Measurements from ENCODE around the gene CDCA5.
"Not testable (repeated sequence)": the region's sequence is repeated elsewhere in the genome, so short reads cannot be mapped to it uniquely, and the experiment has no call there.

CDCA5 gene

GRCh38 chr11:65126624-65127274, 42.9 kb upstream of the CDCA5 start:
- no peaks in the 10 kb centered on the region for H3K27me3 ChIP-seq (ENCODE audit: insufficient read depth, low read length)
- H3K4me1 ChIP-seq (ENCODE audit: insufficient read depth, low read length) = no peaks in the 10 kb centered on the region
- no peak overlapping the region for H3K9ac ChIP-seq (ENCODE audit: low read depth, low read length)
- H3K36me3 ChIP-seq (ENCODE audit: insufficient read depth, low read depth, low read length) = peaks cover 79% of the 10 kb centered on the region
- no peak overlapping the region for H3K27ac ChIP-seq (ENCODE audit: low read length)
- H3K4me3 ChIP-seq (ENCODE audit: low read length) = no peak overlapping the region
- no peaks in the 10 kb centered on the region for H3K9me3 ChIP-seq (ENCODE audit: insufficient read depth, low read depth, low read length)

- no peak overlapping the region for H3K4me3 ChIP-seq (ENCODE audit: low read length)
- H3K27me3 ChIP-seq (ENCODE audit: insufficient read depth, low read length) = no peaks in the 10 kb centered on the region
- H3K27ac ChIP-seq (ENCODE audit: low read length) = no peak overlapping the region
- peaks cover 77% of the 10 kb centered on the region for H3K36me3 ChIP-seq (ENCODE audit: insufficient read depth, low read depth, low read length)
- no peak overlapping the region for H3K9ac ChIP-seq (ENCODE audit: low read depth, low read length)
- H3K4me1 ChIP-seq (ENCODE audit: insufficient read depth, low read length) = 0 out of 2 replicates have a peak, but pooled peaks cover 3% of the 10 kb centered on the region
- H3K9me3 ChIP-seq (ENCODE audit: insufficient read depth, low read depth, low read length) = no peaks in the 10 kb centered on the region
Observed at GRCh38 chr11:65125197-65126056, 41.6 kb upstream of the CDCA5 start.

- Histone ChIP-seq H3K27ac (ENCODE audit: low read length) (no peak overlapping the region), H3K36me3 (ENCODE audit: insufficient read depth, low read depth, low read length) (peaks cover 77% of the 10 kb centered on the region), H3K9me3 (ENCODE audit: insufficient read depth, low read depth, low read length) (no peaks in the 10 kb centered on the region), H3K4me1 (ENCODE audit: insufficient read depth, low read length) (0 out of 2 replicates have a peak, but pooled peaks cover 3% of the 10 kb centered on the region), H3K27me3 (ENCODE audit: insufficient read depth, low read length) (no peaks in the 10 kb centered on the region), H3K9ac (ENCODE audit: low read depth, low read length) (no peak overlapping the region), H3K4me3 (ENCODE audit: low read length) (no peak overlapping the region)
Observed at GRCh38 chr11:65124480-65125196, 40.8 kb upstream of the CDCA5 start.

- Histone ChIP-seq H3K27ac (ENCODE audit: low read length) (peak within 1 kb of the TSS; percentile 90), H3K27me3 (ENCODE audit: insufficient read depth, low read length) (no peaks in the 10 kb centered on the region), H3K36me3 (ENCODE audit: insufficient read depth, low read depth, low read length) (peaks cover 66% of the 10 kb centered on the region), H3K4me3 (ENCODE audit: low read length) (peak within 1 kb of the TSS; percentile 88), H3K4me1 (ENCODE audit: insufficient read depth, low read length) (0 out of 2 replicates have a peak, but pooled peaks cover 3% of the 10 kb centered on the region), H3K9me3 (ENCODE audit: insufficient read depth, low read depth, low read length) (no peaks in the 10 kb centered on the region), H3K9ac (ENCODE audit: low read depth, low read length) (peak within 1 kb of the TSS; percentile 90)
Observed at GRCh38 chr11:65121865-65122696, 38.2 kb upstream of the CDCA5 start, which contains the start of the genes FAU and MRPL49. Gene FAU (minus strand): TSS chr11:65122134. CDS start chr11:65121813, 321 bp downstream. Gene MRPL49 (plus strand): TSS chr11:65122321. CDS start chr11:65122347, 26 bp downstream.

GRCh38 chr11:65121447-65121864, 37.6 kb upstream of the CDCA5 start:
- peak overlapping the region; percentile 88 for H3K4me3 ChIP-seq (ENCODE audit: low read length)
- peaks cover 60% of the 10 kb centered on the region for H3K36me3 ChIP-seq (ENCODE audit: insufficient read depth, low read depth, low read length)
- H3K9me3 ChIP-seq (ENCODE audit: insufficient read depth, low read depth, low read length) = no peaks in the 10 kb centered on the region
- peak overlapping the region; percentile 90 for H3K9ac ChIP-seq (ENCODE audit: low read depth, low read length)
- H3K4me1 ChIP-seq (ENCODE audit: insufficient read depth, low read length) = 0 out of 2 replicates have a peak, but pooled peaks cover 3% of the 10 kb centered on the region
- peak overlapping the region; percentile 59 for H3K27ac ChIP-seq (ENCODE audit: low read length)
- H3K27me3 ChIP-seq (ENCODE audit: insufficient read depth, low read length) = no peaks in the 10 kb centered on the region

DNA sequence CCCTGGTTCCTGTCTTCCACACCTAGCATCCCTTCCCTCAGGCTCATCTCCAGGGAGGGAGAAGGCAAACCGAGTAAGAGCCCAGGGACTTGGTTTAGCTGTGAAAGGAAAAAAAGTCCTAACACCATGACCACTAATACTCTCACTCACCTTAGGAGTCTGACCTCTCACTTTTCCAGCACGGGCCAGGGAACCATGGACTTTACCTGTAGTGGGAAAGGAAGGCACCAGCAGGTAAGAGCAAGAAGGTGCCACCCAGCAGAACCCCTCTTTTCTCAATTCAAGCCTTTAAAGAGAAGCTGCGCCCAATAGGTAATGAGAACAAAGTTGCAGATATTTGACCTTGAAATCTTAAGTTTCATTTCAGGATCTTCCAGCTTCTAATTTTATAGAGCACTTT, 37.0 kb upstream of the CDCA5 start:
- no peaks in the 10 kb centered on the region for H3K9me3 ChIP-seq (ENCODE audit: insufficient read depth, low read depth, low read length)
- H3K27ac ChIP-seq (ENCODE audit: low read length) = no peak overlapping the region
- H3K36me3 ChIP-seq (ENCODE audit: insufficient read depth, low read depth, low read length) = peaks cover 58% of the 10 kb centered on the region
- H3K27me3 ChIP-seq (ENCODE audit: insufficient read depth, low read length) = no peaks in the 10 kb centered on the region
- H3K9ac ChIP-seq (ENCODE audit: low read depth, low read length) = peak overlapping the region; percentile 90; the same call in 1 of the 2 replicates
- H3K4me1 ChIP-seq (ENCODE audit: insufficient read depth, low read length) = 0 out of 2 replicates have a peak, but pooled peaks cover 3% of the 10 kb centered on the region
- peak overlapping the region; percentile 88 for H3K4me3 ChIP-seq (ENCODE audit: low read length)

DNA sequence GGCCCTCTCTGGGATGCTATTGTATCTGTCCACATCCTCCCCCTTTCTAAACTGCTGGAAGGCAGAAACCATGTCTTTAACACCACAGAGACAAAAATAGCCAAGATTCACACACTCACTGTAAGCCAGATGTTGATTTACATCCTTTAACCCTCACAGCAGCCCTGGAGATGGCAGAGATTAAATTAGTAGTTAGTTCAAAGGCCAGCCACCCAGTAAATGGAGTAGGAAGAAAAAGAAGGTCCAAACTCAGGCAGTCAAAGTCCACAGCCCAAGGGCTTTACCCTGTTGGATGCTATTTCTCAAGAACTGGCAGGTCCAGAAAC, 35.8 kb upstream of the CDCA5 start:
- H3K9ac ChIP-seq (ENCODE audit: low read depth, low read length) = no peak overlapping the region
- H3K27ac ChIP-seq (ENCODE audit: low read length) = no peak overlapping the region
- no peaks in the 10 kb centered on the region for H3K27me3 ChIP-seq (ENCODE audit: insufficient read depth, low read length)
- H3K4me3 ChIP-seq (ENCODE audit: low read length) = no peak overlapping the region
- peaks cover 51% of the 10 kb centered on the region for H3K36me3 ChIP-seq (ENCODE audit: insufficient read depth, low read depth, low read length)
- H3K9me3 ChIP-seq (ENCODE audit: insufficient read depth, low read depth, low read length) = no peaks in the 10 kb centered on the region
- 0 out of 2 replicates have a peak, but pooled peaks cover 3% of the 10 kb centered on the region for H3K4me1 ChIP-seq (ENCODE audit: insufficient read depth, low read length)

DNA sequence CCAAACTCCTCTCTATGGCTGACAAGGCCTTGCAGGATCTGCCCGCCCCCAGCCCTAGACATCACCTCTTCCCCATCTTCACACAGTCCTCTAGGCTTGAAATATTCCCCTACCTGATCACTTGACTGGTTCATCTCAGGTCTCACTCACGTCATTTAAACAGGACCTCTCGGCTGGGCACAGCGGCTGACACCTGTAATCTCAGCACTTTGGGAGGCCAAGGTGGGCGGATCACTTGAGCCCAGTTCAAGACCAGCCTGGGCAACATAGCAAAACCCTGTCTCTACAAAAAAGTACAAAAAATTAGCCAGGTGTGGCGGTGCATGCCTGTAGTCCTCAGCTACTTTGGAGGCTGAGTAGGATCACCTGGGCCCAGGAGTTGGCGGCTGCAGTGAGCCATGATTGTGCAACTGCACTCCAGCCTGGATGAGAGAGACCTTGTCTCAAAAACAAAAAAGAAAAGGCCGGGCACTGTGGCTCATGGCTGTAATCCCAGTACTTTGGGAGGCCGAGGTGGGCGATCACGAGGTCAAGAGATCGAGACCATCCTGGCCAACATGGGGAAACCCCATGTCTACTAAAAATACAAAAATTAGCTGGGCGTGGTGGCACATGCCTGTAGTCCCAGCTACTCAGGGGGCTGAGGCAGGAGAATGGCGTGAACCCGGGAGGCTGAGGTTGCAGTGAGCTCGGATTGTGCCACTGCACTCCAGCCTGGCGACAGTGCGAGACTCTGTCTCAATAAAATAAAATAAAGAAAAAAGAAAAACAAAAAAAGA, 35.2 kb upstream of the CDCA5 start:
- H3K9ac ChIP-seq (ENCODE audit: low read depth, low read length); H3K27me3 ChIP-seq (ENCODE audit: insufficient read depth, low read length); H3K4me1 ChIP-seq (ENCODE audit: insufficient read depth, low read length); H3K4me3 ChIP-seq (ENCODE audit: low read length); H3K27ac ChIP-seq (ENCODE audit: low read length); H3K9me3 ChIP-seq (ENCODE audit: insufficient read depth, low read depth, low read length): not testable (repeated sequence)
- peaks cover 45% of the 10 kb centered on the region for H3K36me3 ChIP-seq (ENCODE audit: insufficient read depth, low read depth, low read length)

- H3K27me3 ChIP-seq (ENCODE audit: insufficient read depth, low read length) = no peaks in the 10 kb centered on the region
- H3K36me3 ChIP-seq (ENCODE audit: insufficient read depth, low read depth, low read length) = peaks cover 41% of the 10 kb centered on the region
- peaks cover 6% of the 10 kb centered on the region; the same call in 1 of the 2 replicates for H3K4me1 ChIP-seq (ENCODE audit: insufficient read depth, low read length)
- H3K9ac ChIP-seq (ENCODE audit: low read depth, low read length) = no peak overlapping the region
- no peak overlapping the region for H3K4me3 ChIP-seq (ENCODE audit: low read length)
- no peaks in the 10 kb centered on the region for H3K9me3 ChIP-seq (ENCODE audit: insufficient read depth, low read depth, low read length)
- no peak overlapping the region for H3K27ac ChIP-seq (ENCODE audit: low read length)
Observed at GRCh38 chr11:65118097-65118837, 34.4 kb upstream of the CDCA5 start.

Data from iPS-20b (cell line).